Small intestine (tissue), 7 donors: ENCODE measurements around the gene THG1L. TPM values are rescaled to one million over a fixed set of nuclear protein-coding genes. Genes with fewer than 3 reads are reported as not detected.
A peak's percentile ranks its signal among the peaks of the same experiment; 100 is the strongest.

ENCODE experiments used
- DNase-seq, 2 donors: peaks; one replicate each; pipeline versions ENCODE4 v3.0.0 to v3.0.0-alpha.2; 2013
- FAIRE-seq: peaks from 2 replicates; lab custom pipeline; 2012; peaks lifted over from hg19 to GRCh38; lab: Jason Lieb, UNC
- H3K27ac ChIP-seq, 3 donors: one replicate each; pipeline ENCODE4 v1.5.1; 2013; ENCODE audit warnings: low read length in 2 of 3, mild to moderate bottlenecking in 2 of 3, control low read depth in 1 of 3, inconsistent platforms in 1 of 3, low read depth in 1 of 3, moderate library complexity in 1 of 3
- H3K27me3 ChIP-seq, 3 donors: one replicate each; pipeline ENCODE4 v1.6.1; 2013; ENCODE audit warnings: low read length in 3 of 3, inconsistent platforms in 1 of 3; ENCODE audit not compliant: control insufficient read depth in 3 of 3, insufficient read depth in 3 of 3
- H3K36me3 ChIP-seq, 3 donors: one replicate each; pipeline ENCODE4 v1.6.1; 2013; ENCODE audit warnings: low read length in 3 of 3, inconsistent platforms in 1 of 3, low read depth in 1 of 3, mild to moderate bottlenecking in 1 of 3, moderate library complexity in 1 of 3; ENCODE audit not compliant: control insufficient read depth in 3 of 3, insufficient read depth in 2 of 3
- H3K4me1 ChIP-seq, 3 donors: one replicate each; pipeline ENCODE4 v1.6.1; 2013; ENCODE audit warnings: low read length in 2 of 3, inconsistent platforms in 1 of 3, low read depth in 1 of 3, mild to moderate bottlenecking in 1 of 3, moderate library complexity in 1 of 3; ENCODE audit not compliant: control insufficient read depth in 3 of 3, insufficient read depth in 2 of 3
- H3K4me3 ChIP-seq, 3 donors: one replicate each; pipeline ENCODE4 v1.5.1; 2013; ENCODE audit warnings: low read length in 3 of 3, control low read depth in 1 of 3, inconsistent platforms in 1 of 3, low read depth in 1 of 3, mild to moderate bottlenecking in 1 of 3, moderate library complexity in 1 of 3
- H3K9me3 ChIP-seq, 2 donors: one replicate each; pipeline ENCODE4 v1.6.1; 2013; ENCODE audit warnings: low read depth in 1 of 2, low read length in 1 of 2; ENCODE audit not compliant: control insufficient read depth in 2 of 2, insufficient read depth in 1 of 2
- WGBS, 3 donors: extraction: QIAGEN DNeasy Blood & Tissue Kit; methylation state at CpG; one replicate each; pipeline ENCODE4 v1.1.7; 2013; 5-methylcytosine and 5-hydroxymethylcytosine counted together
- polyA plus RNA-seq, 4 donors: library from polyadenylated mRNA; stranded (reverse) in 3 of 4; unstranded in 1 of 4; fragments of 200-250 nt in 3 of 4; fragments of 120-200 nt in 1 of 4; gene quantifications; one replicate each; pipeline versions ENCODE4 v1.2.1 to v1.2.3, GENCODE V29; 2013
- donor health status: healthy with polysubstance abuse.
- donor health status: control.
- donor health status: control.
- donor health status: Bipolar disorder and iron deficiency.
- donor health status: healthy.

Gene THG1L
- polyA plus RNA-seq, 4 donors: 6.0 to 29.6 (median 14.7) TPM

DNA sequence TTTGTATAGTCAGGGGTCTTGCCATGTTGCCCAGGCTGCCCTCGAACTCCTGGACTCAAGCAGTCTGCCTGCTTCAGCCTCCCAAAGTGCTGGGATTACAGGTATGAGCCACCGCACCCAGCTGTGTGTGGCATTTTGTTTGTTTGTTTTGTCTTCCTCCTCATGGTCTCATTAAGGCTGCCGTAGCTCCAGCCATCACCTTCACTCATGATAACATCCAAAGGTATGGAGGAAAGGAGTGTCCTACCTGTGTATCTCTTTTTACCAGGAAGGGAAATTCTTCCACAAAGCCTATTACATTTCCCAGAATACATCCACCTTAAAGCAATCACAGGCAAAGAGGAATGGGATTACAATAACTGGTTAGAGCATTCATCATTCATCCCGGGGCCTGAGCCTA, 39.4 kb downstream of the THG1L start:
- peaks cover 0 to 7% of the 10 kb centered on the region in 2 donors for H3K9me3 ChIP-seq
- no peaks in the 10 kb centered on the region for H3K4me1 ChIP-seq
- FAIRE-seq (no peak), DNase-seq (no peak)
- no peak overlapping the region for H3K4me3 ChIP-seq
- H3K36me3 ChIP-seq: no peaks in the 10 kb centered on the region
- 91 to 95% (median 92%) methylated on average over 4 of the region's 4 CpGs for WGBS, 3 donors
- no peaks in the 10 kb centered on the region for H3K27me3 ChIP-seq
- H3K27ac ChIP-seq: no peak overlapping the region

DNA sequence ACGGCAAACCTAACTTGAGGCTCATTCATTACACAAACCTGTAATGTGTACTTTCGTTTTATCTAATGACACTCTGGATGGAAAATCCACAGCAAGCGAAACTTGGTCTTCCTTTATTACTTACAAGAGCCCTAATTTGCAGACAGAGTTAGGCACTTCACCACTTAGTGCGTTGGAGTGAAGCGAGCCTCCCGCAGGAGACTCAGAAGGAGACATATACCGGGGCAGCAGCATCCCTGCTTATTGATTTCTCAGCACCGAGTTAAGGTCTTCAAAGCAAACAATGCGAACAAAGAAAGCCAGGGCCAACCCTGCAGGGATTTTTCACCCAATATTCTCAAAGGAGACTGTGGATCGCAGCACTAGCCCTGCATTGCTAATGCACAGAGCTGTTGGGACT, 40.9 kb downstream of the THG1L start:
- Histone ChIP-seq H3K27ac (no peak overlapping the region), H3K4me3 (no peak overlapping the region), H3K27me3 (no peaks in the 10 kb centered on the region), H3K4me1 (no peaks in the 10 kb centered on the region), H3K9me3 (peaks cover 0 to 7% of the 10 kb centered on the region in 2 donors), H3K36me3 (no peaks in the 10 kb centered on the region)
- FAIRE-seq: no peak
- no peak for DNase-seq
- WGBS, 3 donors: 56 to 66% (median 60%) methylated on average over 10 of the region's 10 CpGs

DNA sequence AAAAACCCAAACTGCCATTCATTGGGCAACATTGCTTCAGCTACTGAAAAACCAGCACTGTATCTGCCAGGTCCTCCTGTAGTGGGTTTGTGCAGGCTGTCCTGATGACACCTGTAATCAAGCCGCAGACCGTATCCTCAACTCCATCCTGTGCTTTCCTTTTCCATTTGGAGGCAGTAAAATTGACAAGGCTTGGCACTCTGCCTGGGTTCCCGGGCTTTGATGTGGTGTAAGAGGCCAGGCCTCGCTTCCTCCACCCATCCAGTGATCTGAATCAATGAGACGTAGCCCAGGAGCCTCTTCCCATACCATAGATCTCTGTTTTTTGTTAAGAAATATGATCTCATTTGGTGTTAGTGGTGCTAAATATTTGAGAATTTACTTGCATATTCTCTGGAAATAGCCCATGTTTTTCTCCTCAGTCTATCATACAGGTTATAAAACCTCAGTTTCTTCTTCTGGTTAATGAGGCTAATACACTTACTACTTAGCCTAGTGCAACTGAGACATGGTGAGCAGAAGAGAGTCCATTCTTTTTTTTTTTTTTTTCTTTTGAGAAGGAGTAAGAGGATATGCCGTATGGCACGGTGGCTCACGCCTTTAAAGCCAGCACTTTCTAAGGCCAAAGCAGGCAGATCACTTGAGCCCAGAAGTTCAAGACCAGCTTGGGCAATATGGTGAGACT, 47.0 kb downstream of the THG1L start:
- DNase-seq (peak in 1 of 2 donors; percentile 69), FAIRE-seq (no peak)
- H3K4me3 ChIP-seq: no peak overlapping the region
- H3K27me3 ChIP-seq: no peaks in the 10 kb centered on the region
- H3K4me1 ChIP-seq: no peaks in the 10 kb centered on the region
- H3K36me3 ChIP-seq: no peaks in the 10 kb centered on the region
- no peak overlapping the region for H3K27ac ChIP-seq
- WGBS, 3 donors: 39 to 62% (median 53%) methylated on average over 8 of the region's 8 CpGs
- no peaks in the 10 kb centered on the region for H3K9me3 ChIP-seq

DNA sequence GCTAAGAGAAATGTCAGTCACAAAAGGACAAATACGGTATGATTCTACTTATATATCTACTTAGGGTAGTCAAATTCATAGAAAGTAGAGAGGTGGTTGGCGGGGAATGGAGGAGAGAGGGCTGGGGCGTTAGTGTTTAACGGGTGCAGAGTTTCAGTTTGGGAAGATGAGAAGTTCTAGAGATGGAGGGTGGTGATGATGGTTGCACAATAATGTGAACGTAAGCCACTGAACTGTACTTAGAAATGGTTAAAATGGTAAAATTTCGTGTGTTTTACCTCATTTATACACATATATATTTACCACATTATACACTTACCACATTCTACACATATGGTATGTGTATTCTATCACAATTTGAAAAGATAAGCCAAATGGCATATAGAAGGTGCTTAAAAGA, 48.0 kb downstream of the THG1L start:
- WGBS, 3 donors: 78 to 85% (median 84%) methylated on average over 6 of the region's 6 CpGs
- H3K36me3 ChIP-seq: peaks cover 0 to 5% (median 0%) of the 10 kb centered on the region in 3 donors
- H3K27me3 ChIP-seq: no peaks in the 10 kb centered on the region
- DNase-seq (no peak), FAIRE-seq (no peak)
- H3K9me3 ChIP-seq: no peaks in the 10 kb centered on the region
- H3K27ac ChIP-seq: no peak overlapping the region
- H3K4me1 ChIP-seq: no peaks in the 10 kb centered on the region
- H3K4me3 ChIP-seq: no peak overlapping the region

DNA sequence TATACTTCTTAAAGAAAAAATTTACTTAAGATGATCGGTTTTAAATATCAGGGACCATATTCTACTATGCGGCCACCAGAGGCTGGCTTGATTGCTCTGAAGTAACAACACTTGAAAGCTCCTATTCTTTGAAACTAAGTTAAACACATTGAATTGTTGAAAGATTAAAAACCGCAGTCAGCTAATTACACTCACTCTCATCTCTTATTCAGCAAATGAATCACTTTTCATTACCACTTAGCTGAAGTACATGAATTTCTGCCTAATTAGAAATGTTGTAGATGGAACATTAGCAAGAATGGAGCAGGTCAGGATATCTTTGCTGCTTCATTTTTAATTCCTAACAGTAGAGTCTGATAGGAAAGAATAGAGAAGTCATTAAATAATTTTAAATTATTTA, 54.6 kb downstream of the THG1L start:
- Histone ChIP-seq H3K27ac (no peak overlapping the region), H3K36me3 (peaks cover 0 to 18% (median 16%) of the 10 kb centered on the region in 3 donors), H3K4me1 (no peaks in the 10 kb centered on the region), H3K4me3 (no peak overlapping the region), H3K9me3 (no peaks in the 10 kb centered on the region), H3K27me3 (no peaks in the 10 kb centered on the region)
- no peak for DNase-seq
- FAIRE-seq: no peak
- WGBS, 3 donors: 91 to 96% (median 94%) methylated on average over 3 of the region's 3 CpGs

Other genes with a start within 250 kb of the THG1L start
- 1 to 10 TPM in 2 of 4 donors, under 1 TPM in 2; 0.67 to 6.5 (median 2.2) TPM for gene ADAM19, start 155.6 kb upstream of the THG1L start, polyA plus RNA-seq
- under 1 TPM in 3 of 4 donors, not detected in 1; 0.15 to 0.96 (median 0.22) TPM for gene SOX30, start 79.0 kb upstream of the THG1L start, polyA plus RNA-seq
- 1 to 10 TPM in 1 of 4 donors, under 1 TPM in 1, not detected in 2; 0.22 to 1.2 TPM for gene C5orf52, start 59.9 kb upstream of the THG1L start, polyA plus RNA-seq
- gene LSM11, start 12.3 kb downstream of the THG1L start, polyA plus RNA-seq: 1 to 10 TPM; 1.4 to 7.5 (median 2.1) TPM
- 100 to 1,000 TPM in 1 of 4 donors, 10 to 100 TPM in 3; 37.3 to 145 (median 67.7) TPM for gene CLINT1, start 127.7 kb downstream of the THG1L start, polyA plus RNA-seq